A673 (cell line): ENCODE data around the gene FAM120AOS. TPM values are rescaled to one million over a fixed set of nuclear protein-coding genes. Genes with fewer than 3 reads are reported as not detected.

Source experiments
- BruUV-seq: library from RNA; stranded (reverse); fragments of 400-500 nt; replicated peaks from 2 replicates; lab custom pipeline; 2021; lab: Mats Ljungman, UMichigan
- CTCF ChIA-PET: fragments of 300-600 bp; sonication (Branson Sonifier 250); formaldehyde crosslinking; loops from one replicate; lab custom pipeline; 2022; ENCODE audit warnings: antibody characterized with exemption; lab: Charles Lee
- POLR2A ChIA-PET: fragments of 300-600 bp; sonication (Branson Sonifier 250); formaldehyde crosslinking; loops from one replicate; lab custom pipeline; 2022; ENCODE audit warnings: antibody characterized with exemption; ENCODE audit not compliant: low non-redundant PET; lab: Charles Lee
- DNase-seq: peaks from one replicate; pipeline ENCODE4 v3.0.0-alpha.2; 2015; ENCODE audit warnings: low spot score
- H3K27ac ChIP-seq: fragments of 200-600 bp; sonication (generic); 2 replicates; pipeline ENCODE4 v1.5.1; 2016; ENCODE audit warnings: mixed run types, low read depth, mild to moderate bottlenecking, mixed read lengths, antibody characterized with exemption, low read length; ENCODE audit not compliant: poor library complexity, severe bottlenecking
- H3K27me3 ChIP-seq: fragments of 200-600 bp; sonication (generic); replicated peaks from 2 replicates; pipeline ENCODE4 v1.6.1; 2017; ENCODE audit warnings: mixed run types, low read depth, mild to moderate bottlenecking, mixed read lengths, antibody characterized with exemption, low read length; ENCODE audit not compliant: insufficient read depth, poor library complexity
- H3K36me3 ChIP-seq: fragments of 200-600 bp; sonication (generic); 2 replicates; pipeline ENCODE4 v1.6.1; 2016; ENCODE audit warnings: mixed run types, mild to moderate bottlenecking, mixed read lengths, antibody characterized with exemption, low read length; ENCODE audit not compliant: insufficient read depth, poor library complexity, severe bottlenecking
- H3K4me1 ChIP-seq: fragments of 200-600 bp; sonication (generic); 2 replicates; pipeline ENCODE4 v1.6.1; 2017; ENCODE audit warnings: mixed run types, mild to moderate bottlenecking, mixed read lengths, antibody characterized with exemption, low read length; ENCODE audit not compliant: insufficient read depth, poor library complexity, severe bottlenecking
- H3K4me3 ChIP-seq: fragments of 200-600 bp; sonication (generic); 2 replicates; pipeline ENCODE4 v1.5.1; 2016; ENCODE audit warnings: low read depth, mixed run types, mild to moderate bottlenecking, mixed read lengths, low read length; ENCODE audit not compliant: poor library complexity, severe bottlenecking
- H3K9me3 ChIP-seq: fragments of 200-600 bp; sonication (generic); 2 replicates; pipeline ENCODE4 v1.6.1; 2016; ENCODE audit warnings: mixed run types, low read depth, mild to moderate bottlenecking, mixed read lengths, antibody characterized with exemption, low read length; ENCODE audit not compliant: poor library complexity, severe bottlenecking
- CTCF ChIP-seq: fragments of 300-800, 200-600 bp; sonication (generic); conservative IDR thresholded peaks from 2 replicates; pipeline ENCODE4 v1.5.1; 2017; ENCODE audit warnings: low read depth, mild to moderate bottlenecking, antibody characterized with exemption, low read length, moderate library complexity, mixed read lengths
- EZH2 ChIP-seq: fragments of 200-600 bp; sonication (generic); IDR thresholded peaks from 2 replicates; pipeline ENCODE4 v1.6.1; 2017; ENCODE audit warnings: borderline replicate concordance, low read depth, mild to moderate bottlenecking, mixed read lengths, antibody characterized with exemption, low read length; ENCODE audit not compliant: poor library complexity, severe bottlenecking
- intact Hi-C: fragments of 100-400 bp; cut with micrococcal nuclease; formaldehyde crosslinking; loops from one replicate; pipeline ENCODE4 v1.10.0; 2022; ENCODE audit not compliant: unreplicated experiment
- total RNA-seq: library from RNA; stranded (reverse); gene quantifications from 2 replicates; pipeline ENCODE4 v1.2.3, GENCODE V29; 2021

FAM120AOS gene
- total RNA-seq, 1 experiment from 2014 or later = 34.5 TPM

DNA sequence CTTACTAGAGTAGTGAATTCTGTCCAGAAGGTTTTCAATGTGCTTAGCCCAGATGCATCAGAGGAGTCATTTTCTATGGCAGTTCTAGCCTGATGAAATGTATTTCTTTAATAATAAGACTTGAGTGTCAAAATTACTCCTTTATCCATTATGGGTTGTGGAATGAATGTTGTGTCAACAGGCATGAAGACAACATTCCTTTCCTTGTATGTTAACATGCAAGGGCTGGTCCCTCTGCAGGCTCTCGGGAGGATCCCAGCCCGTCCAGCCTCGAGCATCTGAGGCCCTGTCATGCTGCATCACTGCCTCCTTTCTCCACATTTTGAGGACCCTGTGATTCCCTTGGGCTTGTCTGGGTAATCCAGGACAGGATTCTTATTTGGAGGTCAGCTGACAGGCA is 42.9 kb upstream of the FAM120AOS start:
- Histone ChIP-seq H3K36me3 (peaks cover 32% of the 10 kb centered on the region), H3K27me3 (no peaks in the 10 kb centered on the region), H3K9me3 (no peaks in the 10 kb centered on the region), H3K4me3 (no peak overlapping the region), H3K4me1 (no peaks in the 10 kb centered on the region), H3K27ac (no peak overlapping the region)
- CTCF ChIA-PET = no interaction called here
- no peak for DNase-seq
- intact Hi-C loops = no loop called here
- TF ChIP-seq CTCF = no peak
- no peak for TF ChIP-seq EZH2
- POLR2A ChIA-PET = no interaction called here
- BruUV-seq = no TSS peak

GRCh38 chr9:93493949-93494348 is 40.6 kb upstream of the FAM120AOS start:
- BruUV-seq = no TSS peak
- H3K36me3 ChIP-seq = peaks cover 18% of the 10 kb centered on the region

GRCh38 chr9:93492327-93492726 is 38.9 kb upstream of the FAM120AOS start:
- POLR2A ChIA-PET = no interaction called here
- H3K27ac ChIP-seq = no peak overlapping the region
- H3K4me1 ChIP-seq = no peaks in the 10 kb centered on the region
- TF ChIP-seq EZH2 (no peak), CTCF (no peak)
- peaks cover 6% of the 10 kb centered on the region for H3K36me3 ChIP-seq
- no peaks in the 10 kb centered on the region for H3K27me3 ChIP-seq
- H3K9me3 ChIP-seq = no peaks in the 10 kb centered on the region
- intact Hi-C loops = no loop called here
- no TSS peak for BruUV-seq
- no peak overlapping the region for H3K4me3 ChIP-seq
- CTCF ChIA-PET = no interaction called here
- DNase-seq = no peak

More at GRCh38 chr9:93493949-93494348, 40.6 kb upstream of the FAM120AOS start:
- TF ChIP-seq CTCF (no peak), EZH2 (no peak)
- Histone ChIP-seq H3K27ac (no peak overlapping the region), H3K4me3 (no peak overlapping the region), H3K4me1 (no peaks in the 10 kb centered on the region), H3K9me3 (no peaks in the 10 kb centered on the region), H3K27me3 (no peaks in the 10 kb centered on the region)
- POLR2A ChIA-PET = no interaction called here
- CTCF ChIA-PET = no interaction called here
- intact Hi-C loops = no loop called here
- no peak for DNase-seq
